HEK293 (cell line): ENCODE measurements around the gene HDHD3.

Source experiments
- AEBP2 ChIP-seq: fragments of 450-650 bp; formaldehyde crosslinking; IDR thresholded peaks from 2 replicates; pipeline ENCODE4 v1.5.1; 2016; ENCODE audit warnings: missing biosample characterization, missing genetic modification characterization, borderline replicate concordance
- BCL11A ChIP-seq: fragments of 450-650 bp; formaldehyde crosslinking; IDR thresholded peaks from 2 replicates; pipeline ENCODE4 v1.5.1; 2016; ENCODE audit warnings: low read depth, missing biosample characterization, missing genetic modification characterization
- FEZF1 ChIP-seq: fragments of 450-650 bp; formaldehyde crosslinking; IDR thresholded peaks from 2 replicates; pipeline ENCODE4 v1.5.1; 2016; ENCODE audit warnings: missing biosample characterization, missing genetic modification characterization
- GLI4 ChIP-seq: fragments of 450-650 bp; formaldehyde crosslinking; IDR thresholded peaks from 2 replicates; pipeline ENCODE4 v1.5.1; 2016; ENCODE audit warnings: missing biosample characterization, missing genetic modification characterization
- HOXA7 ChIP-seq: sonication (generic); formaldehyde crosslinking; IDR thresholded peaks from 2 replicates; pipeline ENCODE4 v1.8.1; 2022; ENCODE audit warnings: missing genetic modification reagents, borderline replicate concordance
- HOXC10 ChIP-seq: sonication (generic); formaldehyde crosslinking; IDR thresholded peaks from 2 replicates; pipeline ENCODE4 v1.8.1; 2023; ENCODE audit warnings: mild to moderate bottlenecking, missing genetic modification reagents
- INSM2 ChIP-seq: fragments of 450-650 bp; formaldehyde crosslinking; IDR thresholded peaks from 2 replicates; pipeline ENCODE4 v1.5.1; 2016; ENCODE audit warnings: missing biosample characterization, missing genetic modification characterization
- MEIS1 ChIP-seq: sonication (generic); formaldehyde crosslinking; IDR thresholded peaks from 2 replicates; pipeline ENCODE4 v1.8.1; 2022; ENCODE audit warnings: missing genetic modification reagents, mild to moderate bottlenecking, borderline replicate concordance
- OSR2 ChIP-seq: fragments of 450-650 bp; formaldehyde crosslinking; IDR thresholded peaks from 2 replicates; pipeline ENCODE4 v1.5.1; 2016; ENCODE audit warnings: missing biosample characterization, missing genetic modification characterization
- SCRT2 ChIP-seq: fragments of 450-650 bp; formaldehyde crosslinking; IDR thresholded peaks from 2 replicates; pipeline ENCODE4 v1.5.1; 2016; ENCODE audit warnings: missing biosample characterization, missing genetic modification characterization
- ZFP3 ChIP-seq: fragments of 450-650 bp; formaldehyde crosslinking; IDR thresholded peaks from 2 replicates; pipeline ENCODE4 v1.5.1; 2016; ENCODE audit warnings: low read depth, missing biosample characterization, missing genetic modification characterization
- ZNF10 ChIP-seq: fragments of 450-650 bp; formaldehyde crosslinking; IDR thresholded peaks from 2 replicates; pipeline ENCODE4 v1.5.1; 2017; ENCODE audit warnings: missing biosample characterization, missing genetic modification characterization
- ZNF140 ChIP-seq: fragments of 450-650 bp; formaldehyde crosslinking; IDR thresholded peaks from 2 replicates; pipeline ENCODE4 v1.5.1; 2016; ENCODE audit warnings: missing biosample characterization, missing genetic modification characterization
- ZNF157 ChIP-seq: fragments of 450-650 bp; formaldehyde crosslinking; IDR thresholded peaks from 2 replicates; pipeline ENCODE4 v1.5.1; 2016; ENCODE audit warnings: missing biosample characterization, missing genetic modification characterization
- ZNF214 ChIP-seq: fragments of 450-650 bp; formaldehyde crosslinking; IDR thresholded peaks from 2 replicates; pipeline ENCODE4 v1.5.1; 2017; ENCODE audit warnings: missing biosample characterization, mild to moderate bottlenecking, missing genetic modification characterization, borderline replicate concordance
- ZNF23 ChIP-seq: fragments of 450-650 bp; formaldehyde crosslinking; IDR thresholded peaks from 2 replicates; pipeline ENCODE4 v1.5.1; 2016; ENCODE audit warnings: missing biosample characterization, missing genetic modification characterization, borderline replicate concordance
- ZNF266 ChIP-seq: fragments of 450-650 bp; formaldehyde crosslinking; IDR thresholded peaks from 2 replicates; pipeline ENCODE4 v1.5.1; 2016; ENCODE audit warnings: missing biosample characterization, missing genetic modification characterization, low read depth
- ZNF473 ChIP-seq: fragments of 450-650 bp; formaldehyde crosslinking; IDR thresholded peaks from 2 replicates; pipeline ENCODE4 v1.5.1; 2017; ENCODE audit warnings: missing biosample characterization, missing genetic modification characterization
- ZNF555 ChIP-seq: fragments of 450-650 bp; formaldehyde crosslinking; conservative IDR thresholded peaks from 2 replicates; pipeline ENCODE4 v1.5.1; 2017; ENCODE audit warnings: missing biosample characterization, mild to moderate bottlenecking, missing genetic modification characterization, inconsistent platforms
- ZNF623 ChIP-seq: fragments of 450-650 bp; formaldehyde crosslinking; IDR thresholded peaks from 2 replicates; pipeline ENCODE4 v1.5.1; 2016; ENCODE audit warnings: missing biosample characterization, missing genetic modification characterization
- ZNF626 ChIP-seq: fragments of 450-650 bp; sonication (Bioruptor Pico); formaldehyde crosslinking; IDR thresholded peaks from 2 replicates; pipeline ENCODE4 v1.5.1; 2018; ENCODE audit warnings: missing biosample characterization, missing genetic modification characterization, inconsistent platforms
- ZNF837 ChIP-seq: fragments of 450-650 bp; formaldehyde crosslinking; IDR thresholded peaks from 2 replicates; pipeline ENCODE4 v1.5.1; 2016; ENCODE audit warnings: missing biosample characterization, missing genetic modification characterization
- TF ChIP-seq, protein P1 (sequence below): fragments of 450-650 bp; formaldehyde crosslinking; IDR thresholded peaks from 2 replicates; pipeline ENCODE4 v1.5.1; 2016; ENCODE audit warnings: missing biosample characterization, missing genetic modification characterization
- TF ChIP-seq, protein P2 (sequence below): IDR thresholded peaks from 2 replicates; pipeline ENCODE4 v1.6.1; 2011; ENCODE audit warnings: mild to moderate bottlenecking, low read depth, low read length, borderline replicate concordance
- TF ChIP-seq, protein P3 (sequence below): fragments of 450-650 bp; IDR thresholded peaks from 2 replicates; pipeline ENCODE4 v1.5.1; 2018; ENCODE audit warnings: missing biosample characterization, mild to moderate bottlenecking, missing genetic modification characterization
- TF ChIP-seq, protein P4 (sequence below): fragments of 450-650 bp; formaldehyde crosslinking; IDR thresholded peaks from 2 replicates; pipeline ENCODE4 v1.5.1; 2016; ENCODE audit warnings: missing biosample characterization, missing genetic modification characterization
- TF ChIP-seq, protein P5 (sequence below): fragments of 450-650 bp; formaldehyde crosslinking; IDR thresholded peaks from 2 replicates; pipeline ENCODE4 v1.5.1; 2016; ENCODE audit warnings: missing biosample characterization, missing genetic modification characterization

HDHD3 gene

GRCh38 chr9:113376634-113377567, at the start of gene HDHD3 (continued):
- TF ChIP-seq, protein P1, sequence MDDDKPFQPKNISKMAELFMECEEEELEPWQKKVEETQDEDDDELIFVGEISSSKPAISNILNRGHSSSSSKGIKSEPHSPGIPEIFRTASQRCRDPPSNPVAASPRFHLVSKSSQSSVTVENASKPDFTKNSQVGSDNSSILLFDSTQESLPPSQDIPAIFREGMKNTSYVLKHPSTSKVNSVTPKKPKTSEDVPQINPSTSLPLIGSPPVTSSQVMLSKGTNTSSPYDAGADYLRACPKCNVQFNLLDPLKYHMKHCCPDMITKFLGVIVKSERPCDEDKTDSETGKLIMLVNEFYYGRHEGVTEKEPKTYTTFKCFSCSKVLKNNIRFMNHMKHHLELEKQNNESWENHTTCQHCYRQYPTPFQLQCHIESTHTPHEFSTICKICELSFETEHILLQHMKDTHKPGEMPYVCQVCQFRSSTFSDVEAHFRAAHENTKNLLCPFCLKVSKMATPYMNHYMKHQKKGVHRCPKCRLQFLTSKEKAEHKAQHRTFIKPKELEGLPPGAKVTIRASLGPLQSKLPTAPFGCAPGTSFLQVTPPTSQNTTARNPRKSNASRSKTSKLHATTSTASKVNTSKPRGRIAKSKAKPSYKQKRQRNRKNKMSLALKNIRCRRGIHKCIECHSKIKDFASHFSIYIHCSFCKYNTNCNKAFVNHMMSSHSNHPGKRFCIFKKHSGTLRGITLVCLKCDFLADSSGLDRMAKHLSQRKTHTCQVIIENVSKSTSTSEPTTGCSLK (tag by site-specific recombination), result no peak
- TF ChIP-seq ZNF10 (tag by site-specific recombination) (no peak), ZFP3 (tag by site-specific recombination) (no peak), ZNF214 (tag by site-specific recombination) (no peak), INSM2 (tag by site-specific recombination) (no peak), SCRT2 (tag by site-specific recombination) (no peak), MEIS1 (no peak), ZNF266 (no peak), ZNF837 (tag by site-specific recombination) (no peak), HOXC10 (CRISPR knock-in tag) (no peak), GLI4 (no peak), ZNF623 (tag by site-specific recombination) (no peak), OSR2 (tag by site-specific recombination) (no peak), FEZF1 (tag by site-specific recombination) (no peak), ZNF23 (tag by site-specific recombination) (no peak), HOXA7 (CRISPR knock-in tag) (no peak), AEBP2 (tag by site-specific recombination) (no peak), ZNF473 (tag by site-specific recombination) (no peak), ZNF626 (no peak), ZNF157 (tag by site-specific recombination) (no peak), BCL11A (tag by site-specific recombination) (no peak), ZNF140 (tag by site-specific recombination) (no peak), ZNF555 (no peak)
- TF ChIP-seq, protein P2, sequence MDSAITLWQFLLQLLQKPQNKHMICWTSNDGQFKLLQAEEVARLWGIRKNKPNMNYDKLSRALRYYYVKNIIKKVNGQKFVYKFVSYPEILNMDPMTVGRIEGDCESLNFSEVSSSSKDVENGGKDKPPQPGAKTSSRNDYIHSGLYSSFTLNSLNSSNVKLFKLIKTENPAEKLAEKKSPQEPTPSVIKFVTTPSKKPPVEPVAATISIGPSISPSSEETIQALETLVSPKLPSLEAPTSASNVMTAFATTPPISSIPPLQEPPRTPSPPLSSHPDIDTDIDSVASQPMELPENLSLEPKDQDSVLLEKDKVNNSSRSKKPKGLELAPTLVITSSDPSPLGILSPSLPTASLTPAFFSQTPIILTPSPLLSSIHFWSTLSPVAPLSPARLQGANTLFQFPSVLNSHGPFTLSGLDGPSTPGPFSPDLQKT, result no peak
- TF ChIP-seq, protein P3, sequence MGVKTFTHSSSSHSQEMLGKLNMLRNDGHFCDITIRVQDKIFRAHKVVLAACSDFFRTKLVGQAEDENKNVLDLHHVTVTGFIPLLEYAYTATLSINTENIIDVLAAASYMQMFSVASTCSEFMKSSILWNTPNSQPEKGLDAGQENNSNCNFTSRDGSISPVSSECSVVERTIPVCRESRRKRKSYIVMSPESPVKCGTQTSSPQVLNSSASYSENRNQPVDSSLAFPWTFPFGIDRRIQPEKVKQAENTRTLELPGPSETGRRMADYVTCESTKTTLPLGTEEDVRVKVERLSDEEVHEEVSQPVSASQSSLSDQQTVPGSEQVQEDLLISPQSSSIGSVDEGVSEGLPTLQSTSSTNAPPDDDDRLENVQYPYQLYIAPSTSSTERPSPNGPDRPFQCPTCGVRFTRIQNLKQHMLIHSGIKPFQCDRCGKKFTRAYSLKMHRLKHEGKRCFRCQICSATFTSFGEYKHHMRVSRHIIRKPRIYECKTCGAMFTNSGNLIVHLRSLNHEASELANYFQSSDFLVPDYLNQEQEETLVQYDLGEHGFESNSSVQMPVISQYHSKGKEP (tag by site-specific recombination), result no peak
- TF ChIP-seq, protein P4, sequence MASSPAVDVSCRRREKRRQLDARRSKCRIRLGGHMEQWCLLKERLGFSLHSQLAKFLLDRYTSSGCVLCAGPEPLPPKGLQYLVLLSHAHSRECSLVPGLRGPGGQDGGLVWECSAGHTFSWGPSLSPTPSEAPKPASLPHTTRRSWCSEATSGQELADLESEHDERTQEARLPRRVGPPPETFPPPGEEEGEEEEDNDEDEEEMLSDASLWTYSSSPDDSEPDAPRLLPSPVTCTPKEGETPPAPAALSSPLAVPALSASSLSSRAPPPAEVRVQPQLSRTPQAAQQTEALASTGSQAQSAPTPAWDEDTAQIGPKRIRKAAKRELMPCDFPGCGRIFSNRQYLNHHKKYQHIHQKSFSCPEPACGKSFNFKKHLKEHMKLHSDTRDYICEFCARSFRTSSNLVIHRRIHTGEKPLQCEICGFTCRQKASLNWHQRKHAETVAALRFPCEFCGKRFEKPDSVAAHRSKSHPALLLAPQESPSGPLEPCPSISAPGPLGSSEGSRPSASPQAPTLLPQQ (tag by site-specific recombination), result peak; percentile 71; the same call in 1 of the 2 replicates
- TF ChIP-seq, protein P5, sequence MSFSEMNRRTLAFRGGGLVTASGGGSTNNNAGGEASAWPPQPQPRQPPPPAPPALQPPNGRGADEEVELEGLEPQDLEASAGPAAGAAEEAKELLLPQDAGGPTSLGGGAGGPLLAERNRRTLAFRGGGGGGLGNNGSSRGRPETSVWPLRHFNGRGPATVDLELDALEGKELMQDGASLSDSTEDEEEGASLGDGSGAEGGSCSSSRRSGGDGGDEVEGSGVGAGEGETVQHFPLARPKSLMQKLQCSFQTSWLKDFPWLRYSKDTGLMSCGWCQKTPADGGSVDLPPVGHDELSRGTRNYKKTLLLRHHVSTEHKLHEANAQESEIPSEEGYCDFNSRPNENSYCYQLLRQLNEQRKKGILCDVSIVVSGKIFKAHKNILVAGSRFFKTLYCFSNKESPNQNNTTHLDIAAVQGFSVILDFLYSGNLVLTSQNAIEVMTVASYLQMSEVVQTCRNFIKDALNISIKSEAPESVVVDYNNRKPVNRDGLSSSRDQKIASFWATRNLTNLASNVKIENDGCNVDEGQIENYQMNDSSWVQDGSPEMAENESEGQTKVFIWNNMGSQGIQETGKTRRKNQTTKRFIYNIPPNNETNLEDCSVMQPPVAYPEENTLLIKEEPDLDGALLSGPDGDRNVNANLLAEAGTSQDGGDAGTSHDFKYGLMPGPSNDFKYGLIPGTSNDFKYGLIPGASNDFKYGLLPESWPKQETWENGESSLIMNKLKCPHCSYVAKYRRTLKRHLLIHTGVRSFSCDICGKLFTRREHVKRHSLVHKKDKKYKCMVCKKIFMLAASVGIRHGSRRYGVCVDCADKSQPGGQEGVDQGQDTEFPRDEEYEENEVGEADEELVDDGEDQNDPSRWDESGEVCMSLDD (tag by site-specific recombination), result peak; percentile 43; the same call in 1 of the 2 replicates
